Osteocyte (in vitro differentiated cells): ENCODE measurements around the gene FAM114A1. TPM values are rescaled to one million over a fixed set of nuclear protein-coding genes. Genes with fewer than 3 reads are reported as not detected.
A peak's percentile ranks its signal among the peaks of the same experiment; 100 is the strongest.
"Not testable (repeated sequence)": the region's sequence is repeated elsewhere in the genome, so short reads cannot be mapped to it uniquely, and the experiment has no call there.

Experiments used
- DNase-seq: peaks from one replicate; pipeline ENCODE4 v3.0.0; 2021; ENCODE audit warnings: mixed read lengths; ENCODE audit not compliant: unreplicated experiment; ENCODE audit errors: extremely low spot score
- H3K27ac Mint-ChIP-seq: one replicate; pipeline ENCODE4 v1.8.0; 2021; ENCODE audit warnings: mild to moderate bottlenecking, mixed read lengths; ENCODE audit not compliant: unreplicated experiment
- H3K27me3 Mint-ChIP-seq: one replicate; pipeline ENCODE4 v1.8.0; 2021; ENCODE audit warnings: mixed read lengths; ENCODE audit not compliant: unreplicated experiment
- H3K36me3 Mint-ChIP-seq: one replicate; pipeline ENCODE4 v1.8.0; 2021; ENCODE audit warnings: mixed read lengths; ENCODE audit not compliant: unreplicated experiment
- H3K4me1 Mint-ChIP-seq: one replicate; pipeline ENCODE4 v1.8.0; 2021; ENCODE audit warnings: mixed read lengths; ENCODE audit not compliant: unreplicated experiment
- H3K4me3 Mint-ChIP-seq: one replicate; pipeline ENCODE4 v1.8.0; 2021; ENCODE audit warnings: mild to moderate bottlenecking, moderate library complexity, mixed read lengths; ENCODE audit not compliant: unreplicated experiment
- H3K9me3 Mint-ChIP-seq: one replicate; pipeline ENCODE4 v1.8.0; 2021; ENCODE audit warnings: mixed read lengths; ENCODE audit not compliant: unreplicated experiment
- total RNA-seq: library from RNA; stranded (reverse); gene quantifications from 2 replicates; pipeline ENCODE4 v1.2.1, GENCODE V29; 2021
- TF ChIP-seq, protein P1 (sequence below): fragments of 200-600 bp; sonication (generic); IDR thresholded peaks from 2 replicates; pipeline ENCODE4 v1.5.0; 2021; ENCODE audit warnings: antibody characterized with exemption, mild to moderate bottlenecking, moderate library complexity

The FAM114A1 gene
- total RNA-seq, 1 donor from 2014 or later = 139 TPM

DNA sequence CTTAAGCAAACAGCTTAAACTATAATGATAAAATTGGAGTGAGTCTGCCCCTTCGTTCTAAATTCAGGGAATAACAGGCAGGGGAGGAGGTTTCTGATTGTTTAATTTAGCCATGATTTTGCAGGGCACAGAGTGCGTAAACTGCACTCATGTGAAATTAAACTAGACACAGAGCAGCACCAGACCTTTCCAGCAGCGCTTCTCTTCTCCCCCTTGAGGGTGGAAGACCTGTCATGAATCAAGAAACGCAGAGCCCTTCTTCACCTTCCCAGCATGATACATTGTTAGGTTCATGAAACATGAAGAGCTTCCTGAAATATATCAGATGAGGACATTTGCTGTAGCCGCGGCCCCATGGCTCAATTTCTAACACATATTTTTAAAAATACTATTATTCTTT is 63.1 kb downstream of the FAM114A1 start:
- Mint-ChIP-seq H3K4me1 (no peaks in the 10 kb centered on the region), H3K36me3 (peaks cover 68% of the 10 kb centered on the region), H3K9me3 (no peaks in the 10 kb centered on the region), H3K27me3 (no peaks in the 10 kb centered on the region), H3K27ac (peak overlapping the region; percentile 5), H3K4me3 (no peak overlapping the region)
- DNase-seq = no peak
- TF ChIP-seq, protein P1, sequence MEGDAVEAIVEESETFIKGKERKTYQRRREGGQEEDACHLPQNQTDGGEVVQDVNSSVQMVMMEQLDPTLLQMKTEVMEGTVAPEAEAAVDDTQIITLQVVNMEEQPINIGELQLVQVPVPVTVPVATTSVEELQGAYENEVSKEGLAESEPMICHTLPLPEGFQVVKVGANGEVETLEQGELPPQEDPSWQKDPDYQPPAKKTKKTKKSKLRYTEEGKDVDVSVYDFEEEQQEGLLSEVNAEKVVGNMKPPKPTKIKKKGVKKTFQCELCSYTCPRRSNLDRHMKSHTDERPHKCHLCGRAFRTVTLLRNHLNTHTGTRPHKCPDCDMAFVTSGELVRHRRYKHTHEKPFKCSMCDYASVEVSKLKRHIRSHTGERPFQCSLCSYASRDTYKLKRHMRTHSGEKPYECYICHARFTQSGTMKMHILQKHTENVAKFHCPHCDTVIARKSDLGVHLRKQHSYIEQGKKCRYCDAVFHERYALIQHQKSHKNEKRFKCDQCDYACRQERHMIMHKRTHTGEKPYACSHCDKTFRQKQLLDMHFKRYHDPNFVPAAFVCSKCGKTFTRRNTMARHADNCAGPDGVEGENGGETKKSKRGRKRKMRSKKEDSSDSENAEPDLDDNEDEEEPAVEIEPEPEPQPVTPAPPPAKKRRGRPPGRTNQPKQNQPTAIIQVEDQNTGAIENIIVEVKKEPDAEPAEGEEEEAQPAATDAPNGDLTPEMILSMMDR = no peak

DNA sequence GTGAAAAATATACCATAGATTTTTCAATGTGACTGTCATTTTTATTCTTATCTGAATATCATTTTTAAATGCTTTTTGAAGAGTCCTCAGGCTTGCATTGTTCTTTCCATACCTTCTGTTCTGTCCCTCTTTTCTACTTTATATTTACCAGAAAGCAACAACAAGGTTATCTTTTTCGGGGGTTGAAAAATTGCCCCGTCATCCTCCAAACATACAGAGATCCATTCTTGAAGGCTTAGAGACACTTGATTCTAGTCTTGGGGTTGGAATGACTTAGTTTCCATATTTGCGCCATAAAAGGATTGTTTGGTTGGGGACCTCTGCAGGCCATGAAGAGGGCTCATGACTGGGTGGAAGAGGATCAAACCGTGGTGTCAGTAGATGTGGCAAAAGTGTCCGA is 63.5 kb downstream of the FAM114A1 start:
- Mint-ChIP-seq H3K27me3 (no peaks in the 10 kb centered on the region), H3K4me3 (no peak overlapping the region), H3K4me1 (no peaks in the 10 kb centered on the region), H3K9me3 (no peaks in the 10 kb centered on the region), H3K27ac (peak overlapping the region; percentile 2), H3K36me3 (peaks cover 66% of the 10 kb centered on the region)
- no peak for DNase-seq
- TF ChIP-seq, protein P1 = no peak

DNA sequence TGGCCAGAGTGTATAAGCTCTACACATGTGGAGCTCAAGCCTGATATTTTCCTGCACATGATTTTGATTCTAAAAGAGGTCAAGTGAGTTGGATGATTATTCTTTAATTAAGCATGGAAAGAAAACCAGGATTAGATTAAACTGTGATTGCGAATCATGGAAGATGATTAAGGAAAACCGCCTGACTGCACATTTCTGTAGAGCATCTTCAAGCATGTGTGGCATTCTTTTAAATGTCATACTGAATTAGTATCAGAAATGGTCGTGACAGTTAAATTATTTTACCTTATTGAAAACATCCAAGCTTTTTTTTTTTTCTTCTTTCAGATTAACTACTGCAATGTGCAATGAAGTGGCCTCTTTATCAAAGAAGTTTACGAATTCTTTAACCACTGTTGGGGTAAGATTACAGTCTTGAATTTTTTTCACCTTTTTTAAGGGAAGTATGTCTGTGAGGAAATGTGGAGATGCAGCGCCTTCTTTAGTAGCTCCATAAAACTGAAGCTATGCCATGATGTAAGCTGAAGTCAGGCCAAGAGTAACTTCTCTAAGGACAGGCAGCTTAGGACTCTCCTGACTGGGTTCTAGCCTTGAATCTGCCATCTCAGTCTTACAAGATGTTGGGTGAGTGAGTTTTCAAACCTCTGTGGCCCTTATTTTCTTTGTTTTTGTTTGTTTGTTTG is 67.9 kb downstream of the FAM114A1 start:
- Mint-ChIP-seq H3K4me1 (no peaks in the 10 kb centered on the region), H3K9me3 (no peaks in the 10 kb centered on the region), H3K27me3 (no peaks in the 10 kb centered on the region), H3K27ac (no peak overlapping the region), H3K36me3 (peaks cover 67% of the 10 kb centered on the region), H3K4me3 (no peak overlapping the region)
- no peak for DNase-seq
- TF ChIP-seq, protein P1 = no peak

DNA sequence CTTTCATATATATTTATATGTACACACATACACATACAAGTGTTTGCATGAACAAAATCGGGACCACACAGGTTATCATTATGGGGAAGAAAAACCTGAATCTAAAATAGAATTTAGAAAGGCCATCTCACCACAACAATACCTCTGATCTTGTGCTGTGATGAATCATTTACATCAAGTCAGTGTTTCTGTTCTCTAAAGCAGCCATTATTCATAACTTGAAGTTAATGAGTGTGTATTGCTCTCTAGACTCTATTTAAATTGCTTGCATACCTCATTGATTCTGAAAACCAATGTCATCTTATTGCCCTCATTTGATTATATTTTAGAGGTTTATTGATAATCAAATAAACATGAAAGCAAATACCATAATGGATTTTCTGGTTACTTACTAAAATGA is 71.6 kb downstream of the FAM114A1 start:
- Mint-ChIP-seq H3K36me3 (peaks cover 70% of the 10 kb centered on the region), H3K4me3 (no peak overlapping the region)
- TF ChIP-seq, protein P1 = no peak

DNA sequence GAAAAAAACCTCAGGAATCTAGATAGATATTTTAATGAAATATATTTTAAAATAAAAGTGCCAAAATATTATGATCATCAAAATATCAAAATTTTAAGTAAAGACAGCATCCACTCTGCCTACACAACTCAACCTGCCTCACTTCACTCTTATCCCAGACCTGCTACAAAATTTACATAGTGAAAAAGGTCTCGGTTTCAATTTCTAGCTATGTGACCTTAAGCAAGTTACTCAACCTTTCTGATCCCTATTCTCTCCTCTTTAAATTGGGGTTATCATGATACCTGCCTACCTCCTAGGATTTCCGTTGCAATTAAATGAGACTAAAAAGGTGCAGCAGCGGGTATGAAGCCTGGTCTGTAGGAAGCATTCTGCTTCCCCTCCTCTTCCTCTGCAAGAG is 72.9 kb downstream of the FAM114A1 start:
- Mint-ChIP-seq H3K36me3 (peaks cover 70% of the 10 kb centered on the region), H3K4me3 (no peak overlapping the region), H3K27me3 (no peaks in the 10 kb centered on the region), H3K27ac (no peak overlapping the region), H3K4me1 (peaks cover 14% of the 10 kb centered on the region), H3K9me3 (no peaks in the 10 kb centered on the region)
- no peak for DNase-seq
- TF ChIP-seq, protein P1 = no peak

More for the DNA sequence above, 71.6 kb downstream of the FAM114A1 start:
- no peak for DNase-seq
- Mint-ChIP-seq H3K27ac (no peak overlapping the region), H3K4me1 (peaks cover 13% of the 10 kb centered on the region), H3K9me3 (no peaks in the 10 kb centered on the region), H3K27me3 (no peaks in the 10 kb centered on the region)

DNA sequence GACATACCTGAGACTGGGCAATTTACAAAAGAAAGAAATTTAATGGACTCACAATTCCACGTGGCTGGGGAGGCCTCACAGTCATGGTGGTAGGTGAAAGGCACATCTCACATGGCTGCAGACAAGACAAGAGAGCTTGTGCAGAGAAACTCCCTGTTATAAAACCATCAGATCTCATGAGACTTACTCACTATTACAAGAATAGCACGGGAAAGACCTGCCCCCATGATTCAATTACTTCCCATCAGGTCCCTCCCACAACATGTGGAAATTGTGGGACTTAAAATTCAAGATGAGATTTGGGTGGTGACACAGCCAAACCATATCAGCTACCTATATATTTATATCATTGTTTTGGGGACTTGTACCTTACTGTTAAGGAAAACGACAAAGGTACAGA is 74.3 kb downstream of the FAM114A1 start:
- H3K27ac Mint-ChIP-seq = peak overlapping the region; percentile 18
- H3K27me3 Mint-ChIP-seq, H3K9me3 Mint-ChIP-seq, H3K4me3 Mint-ChIP-seq, DNase-seq: not testable (repeated sequence)
- H3K36me3 Mint-ChIP-seq = peaks cover 61% of the 10 kb centered on the region
- peaks cover 16% of the 10 kb centered on the region for H3K4me1 Mint-ChIP-seq
